HepG2 (cell line): ENCODE results near the gene LRRC55. TPM values are rescaled to one million over a fixed set of nuclear protein-coding genes. Genes with fewer than 3 reads are reported as not detected.

ENCODE experiments used
- ATAC-seq: fragments of 200-7000 bp; cut with Tn5 transposase; 3 replicates; pipeline ENCODE4 v1.9.1; 2020; ENCODE audit warnings: mild to moderate bottlenecking, moderate library complexity
- BruUV-seq: library from RNA; stranded (reverse); fragments of 400-500 nt; replicated peaks from 2 replicates; lab custom pipeline; 2021; lab: Mats Ljungman, UMichigan
- CTCF ChIA-PET: fragments of 300-600 bp; formaldehyde crosslinking; extraction: SDS; loops from one replicate; lab custom pipeline; 2021; ENCODE audit warnings: low total read pairs, inconsistent platforms, low intra/inter-chr PET ratio; lab: Yijun Ruan, JAX
- POLR2A ChIA-PET: fragments of 350-600 bp; sonication (Branson Sonifier 250); formaldehyde crosslinking; loops from one replicate; lab custom pipeline; 2020; ENCODE audit warnings: antibody characterized with exemption, inconsistent platforms; lab: Yijun Ruan, JAX
- DNase-seq: peaks from one replicate; pipeline ENCODE4 v3.0.0-alpha.2; 2015; ENCODE audit warnings: low spot score
- FAIRE-seq: peaks from 3 replicates; lab custom pipeline; 2011; peaks lifted over from hg19 to GRCh38; lab: Jason Lieb, UNC
- H2AFZ ChIP-seq: one replicate; pipeline ENCODE4 v1.6.1; 2011; ENCODE audit warnings: low read length, inconsistent platforms
- H3K27ac ChIP-seq: fragments of 300-600 bp; 3 replicates; pipeline ENCODE4 v1.8.0; 2011; ENCODE audit warnings: mixed run types, mild to moderate bottlenecking, mixed read lengths, low read length, inconsistent platforms; ENCODE audit not compliant: insufficient read depth; ENCODE audit errors: extremely low read length
- H3K27me3 ChIP-seq, 2 experiments: fragments of 200-600 bp in 1 of 2; 2 replicates in 1 of 2; 3 replicates in 1 of 2; pipeline versions ENCODE4 v1.6.0 to v1.8.0; 2011; ENCODE audit warnings: low read length in 2 of 2, mild to moderate bottlenecking in 2 of 2, moderate library complexity in 2 of 2, inconsistent platforms in 1 of 2; ENCODE audit not compliant: insufficient read depth in 2 of 2, control insufficient read depth in 1 of 2
- H3K36me3 ChIP-seq, 2 experiments: fragments of 200-600 bp in 1 of 2; replicated peaks in 1 of 2; 2 replicates in 1 of 2; 3 replicates in 1 of 2; pipeline versions ENCODE4 v1.5.1 to v1.8.0; 2011; ENCODE audit warnings: low read length in 2 of 2, inconsistent platforms in 1 of 2; ENCODE audit not compliant: insufficient read depth in 2 of 2, control insufficient read depth in 1 of 2
- H3K4me1 ChIP-seq: 2 replicates; pipeline ENCODE4 v1.5.1; 2012; ENCODE audit warnings: low read length, inconsistent platforms; ENCODE audit not compliant: insufficient read depth
- H3K4me2 ChIP-seq: 2 replicates; pipeline ENCODE4 v1.6.0; 2011; ENCODE audit warnings: low read depth, low read length, inconsistent platforms
- H3K4me3 ChIP-seq, 3 experiments: fragments of 200-600 bp in 1 of 3; sonication (generic), shearing (Covaris generic) in 1 of 3; replicated peaks in 1 of 3; 2 replicates each; pipeline ENCODE4 v1.5.1; 2011 to 2016; ENCODE audit warnings: low read length in 3 of 3, inconsistent platforms in 2 of 3, low read depth in 2 of 3, mild to moderate bottlenecking in 2 of 3, control low read depth in 1 of 3, mixed read lengths in 1 of 3; ENCODE audit not compliant: insufficient read depth in 1 of 3
- H3K79me2 ChIP-seq: one replicate; pipeline ENCODE4 v1.6.1; 2011; ENCODE audit warnings: low read length, inconsistent platforms; ENCODE audit not compliant: insufficient read depth
- H3K9ac ChIP-seq: 2 replicates; pipeline ENCODE4 v1.6.0; 2011; ENCODE audit warnings: mild to moderate bottlenecking, low read depth, low read length, inconsistent platforms; ENCODE audit not compliant: insufficient read depth
- H3K9me3 ChIP-seq: 2 replicates; pipeline ENCODE4 v1.5.1; 2012; ENCODE audit warnings: mild to moderate bottlenecking, low read length
- H4K20me1 ChIP-seq: 2 replicates; pipeline ENCODE4 v1.6.0; 2011; ENCODE audit warnings: inconsistent platforms, mild to moderate bottlenecking, low read length, moderate library complexity; ENCODE audit not compliant: insufficient read depth
- HIVEP1 ChIP-seq: sonication (generic); formaldehyde crosslinking; IDR thresholded peaks from 2 replicates; pipeline ENCODE4 v1.4.0; 2020; ENCODE audit warnings: mild to moderate bottlenecking, missing genetic modification reagents
- HNRNPUL1 ChIP-seq: fragments of 200-400 bp; formaldehyde crosslinking; IDR thresholded peaks from 2 replicates; pipeline ENCODE4 v1.6.1; 2017; ENCODE audit warnings: low read depth, mild to moderate bottlenecking, low read length, moderate library complexity
- KAT8 ChIP-seq: IDR thresholded peaks from 2 replicates; pipeline ENCODE4 v1.6.1; 2016; ENCODE audit warnings: missing genetic modification reagents, missing compliant biosample characterization
- MTF1 ChIP-seq: sonication (generic); formaldehyde crosslinking; IDR thresholded peaks from 2 replicates; pipeline ENCODE4 v1.5.0; 2020; ENCODE audit warnings: missing genetic modification reagents
- NFATC3 ChIP-seq: sonication (generic); formaldehyde crosslinking; IDR thresholded peaks from 2 replicates; pipeline ENCODE4 v1.5.1; 2020; ENCODE audit warnings: mild to moderate bottlenecking, missing genetic modification reagents
- NFYC ChIP-seq: IDR thresholded peaks from 2 replicates; pipeline ENCODE4 v1.6.1; 2016; ENCODE audit warnings: missing genetic modification reagents, missing compliant biosample characterization
- PITX1 ChIP-seq: sonication (generic); formaldehyde crosslinking; IDR thresholded peaks from 2 replicates; pipeline ENCODE4 v1.5.1; 2020; ENCODE audit warnings: mild to moderate bottlenecking, missing genetic modification reagents
- ZNF138 ChIP-seq: sonication (generic); formaldehyde crosslinking; IDR thresholded peaks from 2 replicates; pipeline ENCODE4 v1.5.0; 2020; ENCODE audit warnings: mild to moderate bottlenecking, low read depth, missing genetic modification reagents
- ZNF253 ChIP-seq: sonication (generic); formaldehyde crosslinking; IDR thresholded peaks from 2 replicates; pipeline ENCODE4 v1.8.0; 2022; ENCODE audit warnings: mild to moderate bottlenecking, missing genetic modification reagents, borderline replicate concordance
- ZNF256 ChIP-seq: sonication (generic); formaldehyde crosslinking; conservative IDR thresholded peaks from 2 replicates; pipeline ENCODE4 v1.4.0; 2020; ENCODE audit warnings: missing genetic modification reagents
- ZNF512 ChIP-seq: sonication (generic); formaldehyde crosslinking; IDR thresholded peaks from 2 replicates; pipeline ENCODE4 v1.4.0; 2020; ENCODE audit warnings: mild to moderate bottlenecking, missing genetic modification reagents
- ZNF607 ChIP-seq: sonication (generic); formaldehyde crosslinking; IDR thresholded peaks from 2 replicates; pipeline ENCODE4 v1.5.1; 2020; ENCODE audit warnings: missing genetic modification reagents, mild to moderate bottlenecking, borderline replicate concordance
- ZNF614 ChIP-seq: IDR thresholded peaks from 2 replicates; pipeline ENCODE4 v1.6.1; 2018; ENCODE audit warnings: missing biosample characterization, missing genetic modification reagents, inconsistent platforms, borderline replicate concordance
- ZNF644 ChIP-seq: IDR thresholded peaks from 2 replicates; pipeline ENCODE4 v1.6.1; 2016; ENCODE audit warnings: low read depth
- ZNF646 ChIP-seq: sonication (generic); formaldehyde crosslinking; IDR thresholded peaks from 2 replicates; pipeline ENCODE4 v1.9.0; 2021; ENCODE audit warnings: mild to moderate bottlenecking, missing genetic modification reagents
- ZNF883 ChIP-seq: sonication (generic); formaldehyde crosslinking; IDR thresholded peaks from 2 replicates; pipeline ENCODE4 v1.5.1; 2020; ENCODE audit warnings: mild to moderate bottlenecking, missing genetic modification reagents; ENCODE audit errors: not compliant biosample characterization
- ZUFSP ChIP-seq: sonication (generic); formaldehyde crosslinking; IDR thresholded peaks from 2 replicates; pipeline ENCODE4 v1.9.0; 2021; ENCODE audit warnings: missing genetic modification reagents, mild to moderate bottlenecking, borderline replicate concordance
- WGBS: methylation state at CpG from one replicate; pipeline ENCODE4 v1.1.6; 2017; ENCODE audit warnings: low lambda C conversion rate; 5-methylcytosine and 5-hydroxymethylcytosine counted together
- in situ Hi-C: cut with HindIII; loops from 2 replicates; pipeline ENCODE4 v1.10.0; 2017; ENCODE audit warnings: low pct_unique_long_range_greater_than_20kb; ENCODE audit not compliant: extremely low pct_ligation_motif_present
- intact Hi-C: fragments of 100-400 bp; cut with micrococcal nuclease; formaldehyde crosslinking; loops from one replicate; pipeline ENCODE4 v1.10.0; 2022; ENCODE audit not compliant: unreplicated experiment
- polyA plus RNA-seq, 8 experiments: library from polyadenylated mRNA; depleted of rRNA in 3 of 8; stranded (reverse) in 7 of 8; unstranded in 1 of 8; fragments of >200 nt; fragmentation: Illumina TruSeq in 4 of 8; extraction: Trizol in 4 of 8; gene quantifications; 2 replicates each; pipeline versions ENCODE4 v1.2.1 to v1.2.3, GENCODE V29; 2011 to 2016; ENCODE audit warnings: low read depth in 4 of 8, missing spikeins in 1 of 8, mixed read lengths in 1 of 8; ENCODE audit not compliant: insufficient read depth in 1 of 8
- total RNA-seq, 5 experiments: library from RNA; depleted of rRNA; stranded (reverse); fragments of >200 nt; fragmentation: Illumina TruSeq; extraction: Trizol; gene quantifications; 2 replicates each; pipeline ENCODE4 v1.2.3, GENCODE V29; 2016; ENCODE audit warnings: low read depth in 1 of 5

The LRRC55 gene
- total and polyA plus RNA-seq, 2 of the 13 experiments (the other 11 are each of a cell fraction or from before 2014, with no cell fraction given): not detected

GRCh38 chr11:57174656-57175055 lies 7.1 kb upstream of the LRRC55 start:
- no peak for ATAC-seq
- CTCF ChIA-PET: no interaction called here
- TF ChIP-seq ZNF253 (no peak), MTF1 (CRISPR knock-in tag) (no peak), ZNF644 (CRISPR knock-in tag) (no peak), ZUFSP (CRISPR knock-in tag) (no peak), ZNF256 (CRISPR knock-in tag) (no peak), ZNF512 (no peak), PITX1 (no peak), KAT8 (CRISPR knock-in tag) (no peak), HIVEP1 (CRISPR knock-in tag) (no peak), ZNF138 (CRISPR knock-in tag) (no peak), NFYC (CRISPR knock-in tag) (no peak), ZNF607 (CRISPR knock-in tag) (no peak), HNRNPUL1 (no peak), ZNF646 (CRISPR knock-in tag) (no peak), ZNF614 (CRISPR knock-in tag) (no peak), ZNF883 (CRISPR knock-in tag) (no peak), NFATC3 (no peak)

More at GRCh38 chr11:57174656-57175055, 7.1 kb upstream of the LRRC55 start:
- H3K27me3 ChIP-seq: peaks cover 0 to 4% of the 10 kb centered on the region in 2 experiments; a peak in 2 of 5 replicates
- no TSS peak for BruUV-seq
- H3K4me1 ChIP-seq: no peaks in the 10 kb centered on the region
- H2AFZ ChIP-seq: no peak overlapping the region
- no peak overlapping the region for H3K9ac ChIP-seq
- intact Hi-C loops: no loop called here
- no peak for DNase-seq
- POLR2A ChIA-PET: no interaction called here
- WGBS: 22% methylated on average over 5 of the region's 5 CpGs
- no peaks in the 10 kb centered on the region for H3K9me3 ChIP-seq
- no peak overlapping the region for H3K4me2 ChIP-seq
- H3K4me3 ChIP-seq: no peak overlapping the region
- no peaks in the 10 kb centered on the region for H4K20me1 ChIP-seq
- in situ Hi-C loops: no loop called here
- FAIRE-seq: no peak
- no peaks in the 10 kb centered on the region for H3K36me3 ChIP-seq
- no peaks in the 10 kb centered on the region for H3K79me2 ChIP-seq
- no peak overlapping the region for H3K27ac ChIP-seq
